ENCODE data around the gene RASSF1.
A peak's percentile ranks its signal among the peaks of the same experiment; 100 is the strongest.
"Not testable (repeated sequence)": the region's sequence is repeated elsewhere in the genome, so short reads cannot be mapped to it uniquely, and the experiment has no call there.

Gene RASSF1

GRCh38 chr3:50316657-50317242 is 23.9 kb downstream of the RASSF1 start:
- TF ChIP-seq CTCF (conservative IDR thresholded peaks at IDR 0.05) = no peak
- H3K27ac ChIP-seq = no peak overlapping the region

DNA sequence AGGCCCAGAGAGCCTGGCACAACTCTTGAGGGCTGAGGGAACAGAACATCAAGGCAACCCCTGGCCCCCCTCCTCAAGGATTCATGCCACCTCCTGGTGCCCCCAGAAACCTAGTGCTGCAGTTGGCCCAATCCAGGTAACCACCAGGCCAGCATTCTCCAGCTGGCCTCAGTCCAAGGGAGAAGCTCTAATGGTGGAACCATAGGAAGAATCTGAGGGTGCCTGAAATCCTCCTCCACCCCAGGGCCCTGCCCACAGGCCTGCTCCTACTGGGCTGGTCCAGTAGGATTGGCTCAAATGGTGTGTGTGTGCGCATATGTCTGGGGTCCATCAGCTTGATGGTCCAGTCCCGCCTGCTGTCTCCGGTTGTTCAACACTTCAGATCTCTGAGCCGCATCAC is 25.8 kb downstream of the RASSF1 start:
- no peak overlapping the region for H3K27ac ChIP-seq

DNA sequence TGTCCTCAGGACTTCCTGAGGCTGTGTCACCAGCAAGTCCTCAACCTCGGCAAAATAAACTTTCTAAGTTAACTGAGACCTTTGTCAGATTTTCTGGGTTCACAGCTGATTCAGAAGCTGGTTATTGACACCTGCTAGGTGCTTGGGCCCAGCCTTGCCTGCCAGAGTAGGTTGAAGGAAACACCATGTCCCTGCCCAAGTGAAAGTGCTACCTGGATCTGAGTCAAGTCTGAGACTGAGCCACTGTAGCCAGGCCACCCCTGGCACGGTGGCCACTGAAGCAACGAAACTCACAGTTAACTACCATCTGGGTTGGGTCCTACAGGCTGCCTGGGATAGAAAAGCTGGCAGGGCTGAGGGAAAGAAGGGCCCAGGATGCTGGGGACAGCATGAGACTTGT is 26.3 kb downstream of the RASSF1 start:
- no peak for TF ChIP-seq CTCF (conservative IDR thresholded peaks at IDR 0.05)
- H3K27ac ChIP-seq = no peak overlapping the region

More for the DNA sequence above, 25.8 kb downstream of the RASSF1 start:
- TF ChIP-seq CTCF (conservative IDR thresholded peaks at IDR 0.05) = no peak

DNA sequence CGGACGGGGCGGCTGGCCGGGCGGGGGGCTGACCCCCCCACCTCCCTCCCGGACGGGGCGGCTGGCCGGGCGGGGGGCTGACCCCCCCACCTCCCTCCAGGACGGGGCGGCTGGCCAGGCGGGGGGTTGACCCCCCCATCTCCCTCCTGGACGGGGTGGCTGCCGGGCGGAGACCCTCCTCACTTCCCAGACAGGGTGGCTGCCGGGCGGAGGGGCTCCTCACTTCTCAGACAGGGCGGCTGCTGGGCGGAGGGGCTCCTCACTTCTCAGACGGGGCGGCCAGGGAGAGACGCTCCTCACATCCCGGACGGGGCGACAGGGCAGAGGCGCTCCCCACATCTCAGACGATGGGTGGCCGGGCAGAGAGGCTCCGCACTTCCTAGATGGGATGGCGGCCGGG is 28.6 kb downstream of the RASSF1 start:
- H3K27ac ChIP-seq = not testable (repeated sequence)

- no peak overlapping the region for H3K27ac ChIP-seq
- TF ChIP-seq CTCF (conservative IDR thresholded peaks at IDR 0.05) = no peak
Observed at GRCh38 chr3:50304601-50305000, 36.0 kb downstream of the RASSF1 start.

DNA sequence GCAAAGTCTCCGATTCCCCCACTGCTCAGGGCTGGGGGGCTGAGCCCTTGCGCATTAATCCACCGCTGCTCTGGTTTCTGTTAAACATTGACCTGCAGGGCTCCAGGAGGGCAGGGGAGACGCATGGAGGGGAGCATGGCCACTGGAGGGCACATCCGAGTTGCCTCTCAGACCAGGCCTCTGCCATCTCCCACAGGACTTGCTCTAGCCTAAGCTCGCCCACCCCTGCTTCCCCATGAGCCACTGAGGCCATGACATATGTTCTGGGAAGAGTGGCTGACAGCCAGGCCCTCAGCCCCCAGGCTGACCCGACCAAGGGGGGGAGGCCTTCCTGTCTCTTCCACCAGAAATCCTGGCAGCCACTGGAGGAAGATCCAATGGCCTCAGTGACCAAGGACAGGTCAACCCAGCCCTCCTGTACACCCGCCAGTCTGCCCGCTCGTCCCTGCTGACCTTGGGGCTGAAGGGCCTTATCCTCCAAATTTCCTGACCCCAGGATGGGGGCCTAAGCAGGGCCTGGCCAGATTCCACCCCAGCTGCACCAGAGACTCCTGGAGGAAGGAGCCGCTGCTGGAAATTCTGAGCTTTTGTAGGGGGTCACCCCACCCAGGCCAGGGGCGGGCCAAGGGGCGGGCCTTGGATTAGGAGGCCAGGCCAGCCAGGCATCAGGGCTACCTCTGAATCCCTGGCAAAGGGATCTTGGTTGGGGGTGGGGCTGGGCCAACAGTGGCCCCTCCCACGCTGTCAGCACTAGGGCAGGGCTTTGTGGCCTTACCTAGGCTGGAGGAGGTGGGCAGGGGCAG is 37.4 kb downstream of the RASSF1 start, which contains the start of gene HYAL1:
Gene HYAL1 (minus strand): TSS at position 562 of the 803 bp plus-strand sequence. CDS start 618 bp downstream, outside the sequence.
- TF ChIP-seq CTCF (conservative IDR thresholded peaks at IDR 0.05) = 0 out of 2 replicates have a peak, but pooled peaks have one; percentile 18

GRCh38 chr3:50302095-50303012 is 38.3 kb downstream of the RASSF1 start:
- H3K27ac ChIP-seq = no peak overlapping the region
- TF ChIP-seq CTCF (conservative IDR thresholded peaks at IDR 0.05) = no peak

More for the DNA sequence above, 37.4 kb downstream of the RASSF1 start, which contains the start of gene HYAL1:
- no peak within 1 kb of the TSS for H3K27ac ChIP-seq

Measured in VCaP (cell line).